ENCODE results near the gene CEP170B. TPM values are rescaled to one million over a fixed set of nuclear protein-coding genes. Genes with fewer than 3 reads are reported as not detected.
"Not testable (repeated sequence)": the region's sequence is repeated elsewhere in the genome, so short reads cannot be mapped to it uniquely, and the experiment has no call there.

Gene CEP170B
- total and polyA plus RNA-seq, 4 donors = 1.5 to 10.9 (median 6.7) TPM

- DNase-seq (ENCODE audit: low spot score) = no peak
- Histone ChIP-seq H3K4me1 (ENCODE audit: control insufficient read depth in 4 of 4, insufficient read depth in 4 of 4, low read length in 3 of 4) (no peaks in the 10 kb centered on the region), H3K27ac (ENCODE audit: low read depth in 1 of 2, low read length in 2 of 2) (no peak overlapping the region), H3K27me3 (ENCODE audit: control insufficient read depth in 4 of 4, insufficient read depth in 4 of 4, low read length in 3 of 4) (no peaks in the 10 kb centered on the region), H3K4me3 (ENCODE audit: low read depth in 1 of 3, low read length in 3 of 3) (no peak overlapping the region), H3K9me3 (ENCODE audit: control insufficient read depth in 4 of 4, low read length in 3 of 4) (no peaks in the 10 kb centered on the region), H3K9ac (ENCODE audit: low read depth in 1 of 2, low read length in 2 of 2) (no peak overlapping the region), H3K36me3 (ENCODE audit: control insufficient read depth in 4 of 4, insufficient read depth in 3 of 4, low read depth in 1 of 4, low read length in 3 of 4) (peaks cover 0 to 29% (median 12%) of the 10 kb centered on the region in 4 donors)
- WGBS = 96% methylated on average over 26 of the region's 26 CpGs
- no peak for TF ChIP-seq HNF4A (conservative IDR thresholded peaks at IDR 0.05)
Observed at GRCh38 chr14:104888489-104889374, 23.7 kb downstream of the CEP170B start.

DNA sequence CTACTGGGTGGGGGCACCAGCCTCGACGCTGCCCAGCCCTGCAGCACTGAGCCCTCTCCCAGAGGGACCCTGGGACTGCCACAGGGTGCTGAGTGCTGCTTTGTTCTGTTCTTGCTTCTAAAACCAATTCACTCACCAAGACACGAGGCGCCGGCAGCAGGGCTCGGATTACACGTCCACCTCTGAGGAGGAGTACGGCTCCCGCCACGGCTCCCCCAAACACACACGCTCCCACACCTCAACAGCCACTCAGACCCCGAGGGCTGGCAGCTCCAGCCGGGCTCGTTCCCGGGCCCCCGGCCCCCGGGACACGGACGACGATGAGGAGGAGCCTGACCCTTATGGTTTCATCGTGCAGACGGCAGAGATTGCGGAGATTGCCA, 24.3 kb downstream of the CEP170B start:
- TF ChIP-seq RAD21 (IDR thresholded peaks at IDR 0.05) (no peak), HNF4G (IDR thresholded peaks at IDR 0.05) (no peak), NR2F2 (IDR thresholded peaks at IDR 0.05) (no peak), JUND (IDR thresholded peaks at IDR 0.05) (no peak), MAX (IDR thresholded peaks at IDR 0.05) (no peak), YY1 (IDR thresholded peaks at IDR 0.05) (no peak), FOXA1 (IDR thresholded peaks at IDR 0.05) (no peak), EGR1 (IDR thresholded peaks at IDR 0.05; ENCODE audit: low read depth in 2 of 2) (no peak), TAF1 (conservative IDR thresholded peaks at IDR 0.05) (no peak), GABPA (IDR thresholded peaks at IDR 0.05 in 1 of 2, conservative IDR thresholded peaks at IDR 0.05 in 1 of 2) (no peak), SP1 (IDR thresholded peaks at IDR 0.05) (no peak), REST (IDR thresholded peaks at IDR 0.05) (no peak), ZBTB33 (IDR thresholded peaks at IDR 0.05) (no peak), RXRA (IDR thresholded peaks at IDR 0.05) (no peak), HNF4A (conservative IDR thresholded peaks at IDR 0.05) (no peak)
- TF ChIP-seq, protein P1, sequence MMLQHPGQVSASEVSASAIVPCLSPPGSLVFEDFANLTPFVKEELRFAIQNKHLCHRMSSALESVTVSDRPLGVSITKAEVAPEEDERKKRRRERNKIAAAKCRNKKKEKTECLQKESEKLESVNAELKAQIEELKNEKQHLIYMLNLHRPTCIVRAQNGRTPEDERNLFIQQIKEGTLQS (IDR thresholded peaks at IDR 0.05) = no peak
- TF ChIP-seq, protein P2, sequence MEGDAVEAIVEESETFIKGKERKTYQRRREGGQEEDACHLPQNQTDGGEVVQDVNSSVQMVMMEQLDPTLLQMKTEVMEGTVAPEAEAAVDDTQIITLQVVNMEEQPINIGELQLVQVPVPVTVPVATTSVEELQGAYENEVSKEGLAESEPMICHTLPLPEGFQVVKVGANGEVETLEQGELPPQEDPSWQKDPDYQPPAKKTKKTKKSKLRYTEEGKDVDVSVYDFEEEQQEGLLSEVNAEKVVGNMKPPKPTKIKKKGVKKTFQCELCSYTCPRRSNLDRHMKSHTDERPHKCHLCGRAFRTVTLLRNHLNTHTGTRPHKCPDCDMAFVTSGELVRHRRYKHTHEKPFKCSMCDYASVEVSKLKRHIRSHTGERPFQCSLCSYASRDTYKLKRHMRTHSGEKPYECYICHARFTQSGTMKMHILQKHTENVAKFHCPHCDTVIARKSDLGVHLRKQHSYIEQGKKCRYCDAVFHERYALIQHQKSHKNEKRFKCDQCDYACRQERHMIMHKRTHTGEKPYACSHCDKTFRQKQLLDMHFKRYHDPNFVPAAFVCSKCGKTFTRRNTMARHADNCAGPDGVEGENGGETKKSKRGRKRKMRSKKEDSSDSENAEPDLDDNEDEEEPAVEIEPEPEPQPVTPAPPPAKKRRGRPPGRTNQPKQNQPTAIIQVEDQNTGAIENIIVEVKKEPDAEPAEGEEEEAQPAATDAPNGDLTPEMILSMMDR (IDR thresholded peaks at IDR 0.05; ENCODE audit: low read depth, low read length, missing input control) = no peak
- H3K9me3 ChIP-seq (ENCODE audit: control insufficient read depth in 4 of 4, low read length in 3 of 4) = no peaks in the 10 kb centered on the region
- peaks cover 0 to 26% (median 12%) of the 10 kb centered on the region in 4 donors for H3K36me3 ChIP-seq (ENCODE audit: control insufficient read depth in 4 of 4, insufficient read depth in 3 of 4, low read depth in 1 of 4, low read length in 3 of 4)
- H3K4me3 ChIP-seq (ENCODE audit: low read depth in 1 of 3, low read length in 3 of 3) = no peak overlapping the region
- H3K27ac ChIP-seq (ENCODE audit: low read depth in 1 of 2, low read length in 2 of 2) = no peak overlapping the region
- peaks cover 0 to 2% (median 0%) of the 10 kb centered on the region in 4 donors for H3K4me1 ChIP-seq (ENCODE audit: control insufficient read depth in 4 of 4, insufficient read depth in 4 of 4, low read length in 3 of 4)
- DNase-seq (ENCODE audit: low spot score) = no peak
- H3K27me3 ChIP-seq (ENCODE audit: control insufficient read depth in 4 of 4, insufficient read depth in 4 of 4, low read length in 3 of 4) = no peaks in the 10 kb centered on the region
- no peak overlapping the region for H3K9ac ChIP-seq (ENCODE audit: low read depth in 1 of 2, low read length in 2 of 2)
- WGBS = 98% methylated on average over 23 of the region's 23 CpGs

- H3K9ac ChIP-seq (ENCODE audit: low read depth in 1 of 2, low read length in 2 of 2); H3K27ac ChIP-seq (ENCODE audit: low read depth in 1 of 2, low read length in 2 of 2); H3K27me3 ChIP-seq (ENCODE audit: control insufficient read depth in 4 of 4, insufficient read depth in 4 of 4, low read length in 3 of 4); H3K9me3 ChIP-seq (ENCODE audit: control insufficient read depth in 4 of 4, low read length in 3 of 4); H3K4me3 ChIP-seq (ENCODE audit: low read depth in 1 of 3, low read length in 3 of 3); DNase-seq (ENCODE audit: low spot score): not testable (repeated sequence)
- peaks cover 0 to 28% (median 12%) of the 10 kb centered on the region in 4 donors for H3K36me3 ChIP-seq (ENCODE audit: control insufficient read depth in 4 of 4, insufficient read depth in 3 of 4, low read depth in 1 of 4, low read length in 3 of 4)
- H3K4me1 ChIP-seq (ENCODE audit: control insufficient read depth in 4 of 4, insufficient read depth in 4 of 4, low read length in 3 of 4) = peaks cover 2 to 11% (median 4%) of the 10 kb centered on the region in 4 donors
Observed at GRCh38 chr14:104890292-104890691, 25.2 kb downstream of the CEP170B start.
